Measurements from ENCODE around the gene RNU6-9.

RNU6-9 gene

GRCh38 chr19:892894-893689 is at the start of gene RNU6-9, which contains the start of gene MED16 (continued):
- TF ChIP-seq ZNF350 (tag by site-specific recombination; IDR thresholded peaks at IDR 0.05) (no peak), AEBP2 (tag by site-specific recombination; IDR thresholded peaks at IDR 0.05; ENCODE audit: borderline replicate concordance) (no peak), HIC1 (tag by site-specific recombination; IDR thresholded peaks at IDR 0.05) (no peak), BCL11A (tag by site-specific recombination; IDR thresholded peaks at IDR 0.05; ENCODE audit: low read depth) (no peak), TRIM28 (IDR thresholded peaks at IDR 0.05; ENCODE audit: borderline replicate concordance, low read length) (no peak), ZNF23 (tag by site-specific recombination; IDR thresholded peaks at IDR 0.05; ENCODE audit: borderline replicate concordance) (no peak), ELK4 (IDR thresholded peaks at IDR 0.05; ENCODE audit: borderline replicate concordance, low read depth, low read length) (no peak), ZNF302 (tag by site-specific recombination; IDR thresholded peaks at IDR 0.05; ENCODE audit: low read depth) (no peak), WT1 (tag by site-specific recombination; IDR thresholded peaks at IDR 0.05) (no peak), YY1 (tag by site-specific recombination; IDR thresholded peaks at IDR 0.05) (peak; percentile 69), BCL6B (tag by site-specific recombination; IDR thresholded peaks at IDR 0.05) (no peak), ZNF174 (tag by site-specific recombination; IDR thresholded peaks at IDR 0.05) (no peak), ZFP3 (tag by site-specific recombination; IDR thresholded peaks at IDR 0.05; ENCODE audit: low read depth) (no peak), ZNF341 (tag by site-specific recombination; IDR thresholded peaks at IDR 0.05; ENCODE audit: low read depth) (no peak), HOXA7 (CRISPR knock-in tag; IDR thresholded peaks at IDR 0.05; ENCODE audit: borderline replicate concordance) (no peak), ZNF280C (tag by site-specific recombination; IDR thresholded peaks at IDR 0.05) (no peak), ZNF48 (tag by site-specific recombination; IDR thresholded peaks at IDR 0.05) (no peak), ZNF843 (tag by site-specific recombination; IDR thresholded peaks at IDR 0.05) (0 out of 2 replicates have a peak, but pooled peaks have one; percentile 16), ZNF112 (tag by site-specific recombination; IDR thresholded peaks at IDR 0.05) (no peak), SP3 (tag by site-specific recombination; IDR thresholded peaks at IDR 0.05) (peak; percentile 83), ZNF10 (tag by site-specific recombination; IDR thresholded peaks at IDR 0.05) (no peak), ZNF426 (tag by site-specific recombination; IDR thresholded peaks at IDR 0.05) (no peak), ZNF266 (tag by site-specific recombination; IDR thresholded peaks at IDR 0.05; ENCODE audit: low read depth) (no peak), SALL2 (tag by site-specific recombination; IDR thresholded peaks at IDR 0.05; ENCODE audit: borderline replicate concordance) (no peak), PBX3 (CRISPR knock-in tag; IDR thresholded peaks at IDR 0.05) (no peak), ZBTB20 (tag by site-specific recombination; IDR thresholded peaks at IDR 0.05) (no peak), ZNF501 (tag by site-specific recombination; IDR thresholded peaks at IDR 0.05) (no peak), KLF16 (tag by site-specific recombination; IDR thresholded peaks at IDR 0.05) (peak; percentile 63; the same call in 1 of the 2 replicates), KLF17 (tag by site-specific recombination; IDR thresholded peaks at IDR 0.05) (peak; percentile 66; the same call in 1 of the 2 replicates), ZNF626 (tag by site-specific recombination; IDR thresholded peaks at IDR 0.05) (no peak)
